Measurements from ENCODE around the gene STIM2. TPM values are rescaled to one million over a fixed set of nuclear protein-coding genes. Genes with fewer than 3 reads are reported as not detected.
A peak's percentile ranks its signal among the peaks of the same experiment; 100 is the strongest.

Gene STIM2
- total and polyA plus RNA-seq, 2 of the 4 experiments (the other 2 are of a cell fraction): 16.1 to 27.6 TPM

- Histone ChIP-seq H4K5ac (ENCODE audit: low read depth, low read length) (no peak overlapping the region), H2BK20ac (ENCODE audit: low read depth, low read length) (no peak overlapping the region), H4K91ac (ENCODE audit: insufficient read depth, low read depth, low read length) (no peak overlapping the region), H3K4me2 (ENCODE audit: low read depth, low read length) (no peak overlapping the region; the same call in 1 of the 2 replicates), H3K56ac (ENCODE audit: extremely low read depth, insufficient read depth, low read length) (no peak overlapping the region), H2AK5ac (ENCODE audit: low read depth, low read length) (no peak overlapping the region), H3K79me1 (ENCODE audit: low read depth in 1 of 2, low read length in 2 of 2) (peaks cover 16 to 27% of the 10 kb centered on the region in 2 experiments), H2AK9ac (replicated peaks; ENCODE audit: low read depth, low read length, poor library complexity) (no peak overlapping the region), H3K9ac (ENCODE audit: low read depth, low read length) (no peak overlapping the region), H4K20me1 (ENCODE audit: insufficient read depth, low read length) (peaks cover 4% of the 10 kb centered on the region), H3K14ac (replicated peaks; ENCODE audit: low read depth, low read length) (no peak overlapping the region), H3K27me3 (ENCODE audit: control insufficient read depth, insufficient read depth, low read length) (no peaks in the 10 kb centered on the region), H2BK120ac (ENCODE audit: low read depth, low read length) (no peak overlapping the region), H2AFZ (replicated peaks; ENCODE audit: low read length, poor library complexity) (no peak overlapping the region), H2BK5ac (ENCODE audit: low read depth, low read length, poor library complexity, severe bottlenecking) (no peak overlapping the region), H3K36me3 (ENCODE audit: control insufficient read depth, insufficient read depth, low read length) (no peaks in the 10 kb centered on the region), H4K8ac (ENCODE audit: low read depth in 2 of 2, low read length in 2 of 2) (no peak overlapping the region), H3K4me3 (ENCODE audit: insufficient read depth, low read depth, low read length) (no peak overlapping the region), H3K18ac (ENCODE audit: low read depth, low read length) (no peak overlapping the region), H3K23ac (ENCODE audit: low read depth, low read length) (no peak overlapping the region), H3K4me1 (ENCODE audit: control insufficient read depth, insufficient read depth, low read length) (0 out of 2 replicates have a peak, but pooled peaks cover 3% of the 10 kb centered on the region), H3K9me3 (ENCODE audit: control insufficient read depth, insufficient read depth, low read length) (no peaks in the 10 kb centered on the region), H3K9me1 (ENCODE audit: insufficient read depth, low read length) (no peaks in the 10 kb centered on the region), H2BK15ac (ENCODE audit: low read depth, low read length) (no peak overlapping the region), H3K4ac (ENCODE audit: low read depth, low read length) (no peak overlapping the region), H3K27ac (ENCODE audit: insufficient read depth, low read length) (no peak overlapping the region)
- ChIA-PET POLR2A (ENCODE audit: unreplicated experiment) (interaction anchor here (0.9 kb wide), 1 partner anchor 18 kb away, joined by 6 read pairs; the partner anchor contains the start of gene STIM2), CTCF (no interaction called here)
- BruUV-seq (replicated peaks): no TSS peak
- DNase-seq: peak; percentile 33
- TF ChIP-seq SMC3 (IDR thresholded peaks at IDR 0.05; ENCODE audit: low read depth, low read length) (no peak), CTCF (conservative IDR thresholded peaks at IDR 0.05; ENCODE audit: low read depth, low read length) (no peak), NFE2L2 (IDR thresholded peaks at IDR 0.05; ENCODE audit: low read depth, low read length) (no peak), POLR2A (IDR thresholded peaks at IDR 0.05; ENCODE audit: low read depth, low read length) (no peak), USF2 (IDR thresholded peaks at IDR 0.05; ENCODE audit: low read depth, low read length) (no peak), CHD1 (IDR thresholded peaks at IDR 0.05; ENCODE audit: low read depth, low read length) (no peak), CEBPB (IDR thresholded peaks at IDR 0.05; ENCODE audit: low read depth, low read length) (peak; percentile 49; the same call in 1 of the 2 replicates)
- no CpG with 5 or more reads among the region's 5 CpGs for WGBS, 2 experiments (ENCODE audit: extremely low coverage in 2 of 2, insufficient read length in 1 of 2)
- no peak for ATAC-seq (ENCODE audit: low read depth)
- in situ Hi-C loops (cut with MboI; ENCODE audit: low sequenced_read_pairs) (no loop called here), dilution Hi-C loops (cut with HindIII; ENCODE audit: low sequenced_read_pairs, unreplicated experiment) (no loop called here), intact Hi-C loops (cut with micrococcal nuclease) (no loop called here)
These were observed 18.3 kb downstream of the STIM2 start for GRCh38 chr4:26878794-26879391.
